H1 (cell line): Measurements from ENCODE around the gene RAET1L. TPM values are rescaled to one million over a fixed set of nuclear protein-coding genes. Genes with fewer than 3 reads are reported as not detected.

Experiments
- CHD7 ChIP-seq: fragments of 300-600 bp; sonication (generic); IDR thresholded peaks from 2 replicates; pipeline ENCODE4 v1.7.1; 2012; ENCODE audit warnings: low read length, moderate library complexity, mild to moderate bottlenecking, inconsistent platforms; ENCODE audit not compliant: insufficient replicate concordance
- CREB1 ChIP-seq: IDR thresholded peaks from 2 replicates; pipeline ENCODE4 v1.6.1; 2012; ENCODE audit warnings: inconsistent platforms
- E2F6 ChIP-seq: IDR thresholded peaks from 2 replicates; pipeline ENCODE4 v1.6.1; 2012; ENCODE audit warnings: inconsistent platforms
- HDAC2 ChIP-seq, 2 experiments: fragments of 300-600 bp in 1 of 2; sonication (generic) in 1 of 2; IDR thresholded peaks; 2 replicates each; pipeline ENCODE4 v1.6.1; 2011 to 2012; ENCODE audit warnings: low read depth in 2 of 2, low read length in 2 of 2, mild to moderate bottlenecking in 2 of 2, moderate library complexity in 2 of 2, borderline replicate concordance in 1 of 2, inconsistent platforms in 1 of 2
- POLR2A ChIP-seq, 2 experiments: IDR thresholded peaks; 1 replicate in 1 of 2; 2 replicates in 1 of 2; pipeline ENCODE4 v1.6.1; 2011; ENCODE audit warnings: low read depth in 2 of 2, low read length in 2 of 2, mild to moderate bottlenecking in 2 of 2; ENCODE audit errors: control extremely low read depth in 1 of 2
- SAP30 ChIP-seq: fragments of 300-600 bp; sonication (generic); IDR thresholded peaks from 2 replicates; pipeline ENCODE4 v1.7.1; 2012; ENCODE audit warnings: low read length, moderate library complexity, mild to moderate bottlenecking, inconsistent platforms; ENCODE audit not compliant: insufficient read depth, insufficient replicate concordance
- TBP ChIP-seq: IDR thresholded peaks from 2 replicates; pipeline ENCODE4 v1.6.1; 2011; ENCODE audit warnings: low read depth, low read length, improper control_type of control experiment
- polyA plus RNA-seq, 7 experiments: library from polyadenylated mRNA; depleted of rRNA in 3 of 7; stranded (reverse) in 5 of 7; unstranded in 2 of 7; fragments of >200 nt in 5 of 7; fragments of 200-250 nt in 2 of 7; gene quantifications; 1 replicate in 5 of 7; 2 replicates in 1 of 7; 4 replicates in 1 of 7; pipeline versions ENCODE4 v1.2.1 to v1.2.3, GENCODE V29; 2011 to 2013; ENCODE audit warnings: missing spikeins in 2 of 7, mixed read lengths in 2 of 7
- total RNA-seq: library from RNA; stranded (reverse); fragmentation: NEBNext Ultra II Directional; extraction: Animal tissue kit (Norgen Biotek cat#: 25700); gene quantifications from 2 replicates; pipeline ENCODE4 v1.2.1, GENCODE V29; 2021

Gene RAET1L
- total and polyA plus RNA-seq, 2 of the 8 experiments (the other 6 are each of a cell fraction or from before 2014, with no cell fraction given) = not detected

- TF ChIP-seq CHD7 = no peak
- TF ChIP-seq CREB1 = no peak
- TF ChIP-seq HDAC2 (IDR thresholded peaks at IDR 0.05; ENCODE audit: borderline replicate concordance in 1 of 2, low read depth in 2 of 2, low read length in 2 of 2) = no peak
- no peak for TF ChIP-seq POLR2A (IDR thresholded peaks at IDR 0.05; ENCODE audit: control extremely low read depth in 1 of 2, low read depth in 2 of 2, low read length in 2 of 2)
- TF ChIP-seq E2F6 = no peak
- no peak for TF ChIP-seq SAP30
- no peak for TF ChIP-seq TBP
Measured at GRCh38 chr6:149969635-149970034, 55.7 kb downstream of the RAET1L start (continued).
